Gastroesophageal sphincter (tissue), 4 donors: ENCODE measurements around the gene PLIN5. TPM values are rescaled to one million over a fixed set of nuclear protein-coding genes. Genes with fewer than 3 reads are reported as not detected.
"Not testable (repeated sequence)": the region's sequence is repeated elsewhere in the genome, so short reads cannot be mapped to it uniquely, and the experiment has no call there.

Experiments
- ATAC-seq: fragments of 150-250 bp; one replicate; pipeline ENCODE4 v1.9.1; 2016; ENCODE audit warnings: mild to moderate bottlenecking, moderate library complexity
- H3K27ac ChIP-seq, 4 donors: fragments of 200-600 bp; sonication (generic) in 3 of 4; 1 replicate in 3 of 4; 2 replicates in 1 of 4; pipeline ENCODE4 v1.5.1; 2016 to 2019
- H3K27me3 ChIP-seq: fragments of 200-600 bp; sonication (generic); one replicate; pipeline ENCODE4 v1.5.1; 2019
- H3K36me3 ChIP-seq, 2 donors: fragments of 200-600 bp; sonication (generic); one replicate each; pipeline ENCODE4 v1.5.1; 2019; ENCODE audit warnings: control low read depth in 1 of 2
- H3K4me1 ChIP-seq, 3 donors: fragments of 200-600 bp; sonication (generic); 1 replicate in 2 of 3; 2 replicates in 1 of 3; pipeline ENCODE4 v1.5.1; 2016 to 2019; ENCODE audit warnings: control low read depth in 2 of 3
- H3K4me3 ChIP-seq, 2 donors: fragments of 200-600 bp; sonication (generic); one replicate each; pipeline ENCODE4 v1.5.1; 2019; ENCODE audit warnings: mild to moderate bottlenecking in 1 of 2, moderate library complexity in 1 of 2
- H3K9me3 ChIP-seq, 3 donors: fragments of 200-600 bp; sonication (generic); one replicate each; pipeline ENCODE4 v1.5.1; 2017 to 2019; ENCODE audit warnings: control low read depth in 2 of 3
- EP300 ChIP-seq: sonication (generic); formaldehyde crosslinking; IDR thresholded peaks from one replicate; pipeline ENCODE4 v1.6.1; 2017; ENCODE audit warnings: antibody characterized with exemption, mild to moderate bottlenecking
- POLR2A ChIP-seq, 2 donors: fragments of 450-650 bp; IDR thresholded peaks; one replicate each; pipeline ENCODE4 v1.6.1; 2017; ENCODE audit warnings: antibody characterized with exemption in 2 of 2, mild to moderate bottlenecking in 2 of 2, moderate library complexity in 1 of 2
- POLR2AphosphoS5 ChIP-seq: sonication (generic); formaldehyde crosslinking; IDR thresholded peaks from one replicate; pipeline ENCODE4 v1.6.1; 2017; ENCODE audit warnings: antibody characterized with exemption
- WGBS, 2 donors: methylation state at CpG; one replicate each; pipeline ENCODE4 v1.1.5; 2018; ENCODE audit warnings: low coverage in 1 of 2; 5-methylcytosine and 5-hydroxymethylcytosine counted together
- total RNA-seq, 4 donors: library from RNA; depleted of rRNA; stranded (reverse); fragments of >200 nt; gene quantifications; one replicate each; pipeline ENCODE4 v1.1.0, GENCODE V29; 2016
- TF ChIP-seq, protein P1 (sequence below), 4 experiments: fragments of 200-600 bp in 2 of 4; fragments of 450-650 bp in 2 of 4; sonication (generic) in 1 of 4; IDR thresholded peaks; one replicate each; pipeline ENCODE4 v1.5.1; 2017 to 2019; ENCODE audit warnings: antibody characterized with exemption in 4 of 4, mild to moderate bottlenecking in 2 of 4, moderate library complexity in 2 of 4

The PLIN5 gene
- total RNA-seq, 4 donors from 2014 or later = 0.49 to 24.3 (median 11.2) TPM

- no peaks in the 10 kb centered on the region for H3K9me3 ChIP-seq
- no peak for ATAC-seq
- no peak overlapping the region for H3K27ac ChIP-seq
- 86 to 100% methylated on average over 4 to 6 of the region's 14 CpGs for WGBS, 2 donors
- H3K36me3 ChIP-seq = no peaks in the 10 kb centered on the region
- no peak for TF ChIP-seq POLR2AphosphoS5
- no peak for TF ChIP-seq EP300
- TF ChIP-seq, protein P1, sequence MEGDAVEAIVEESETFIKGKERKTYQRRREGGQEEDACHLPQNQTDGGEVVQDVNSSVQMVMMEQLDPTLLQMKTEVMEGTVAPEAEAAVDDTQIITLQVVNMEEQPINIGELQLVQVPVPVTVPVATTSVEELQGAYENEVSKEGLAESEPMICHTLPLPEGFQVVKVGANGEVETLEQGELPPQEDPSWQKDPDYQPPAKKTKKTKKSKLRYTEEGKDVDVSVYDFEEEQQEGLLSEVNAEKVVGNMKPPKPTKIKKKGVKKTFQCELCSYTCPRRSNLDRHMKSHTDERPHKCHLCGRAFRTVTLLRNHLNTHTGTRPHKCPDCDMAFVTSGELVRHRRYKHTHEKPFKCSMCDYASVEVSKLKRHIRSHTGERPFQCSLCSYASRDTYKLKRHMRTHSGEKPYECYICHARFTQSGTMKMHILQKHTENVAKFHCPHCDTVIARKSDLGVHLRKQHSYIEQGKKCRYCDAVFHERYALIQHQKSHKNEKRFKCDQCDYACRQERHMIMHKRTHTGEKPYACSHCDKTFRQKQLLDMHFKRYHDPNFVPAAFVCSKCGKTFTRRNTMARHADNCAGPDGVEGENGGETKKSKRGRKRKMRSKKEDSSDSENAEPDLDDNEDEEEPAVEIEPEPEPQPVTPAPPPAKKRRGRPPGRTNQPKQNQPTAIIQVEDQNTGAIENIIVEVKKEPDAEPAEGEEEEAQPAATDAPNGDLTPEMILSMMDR (IDR thresholded peaks at IDR 0.05) = no peak
- no peak for TF ChIP-seq POLR2A (IDR thresholded peaks at IDR 0.05)
- H3K27me3 ChIP-seq = no peaks in the 10 kb centered on the region
- H3K4me1 ChIP-seq = peaks cover 0 to 7% (median 0%) of the 10 kb centered on the region in 3 donors
- H3K4me3 ChIP-seq = no peak overlapping the region
These were observed 5.0 kb downstream of the PLIN5 start for GRCh38 chr19:4529924-4530522.

DNA sequence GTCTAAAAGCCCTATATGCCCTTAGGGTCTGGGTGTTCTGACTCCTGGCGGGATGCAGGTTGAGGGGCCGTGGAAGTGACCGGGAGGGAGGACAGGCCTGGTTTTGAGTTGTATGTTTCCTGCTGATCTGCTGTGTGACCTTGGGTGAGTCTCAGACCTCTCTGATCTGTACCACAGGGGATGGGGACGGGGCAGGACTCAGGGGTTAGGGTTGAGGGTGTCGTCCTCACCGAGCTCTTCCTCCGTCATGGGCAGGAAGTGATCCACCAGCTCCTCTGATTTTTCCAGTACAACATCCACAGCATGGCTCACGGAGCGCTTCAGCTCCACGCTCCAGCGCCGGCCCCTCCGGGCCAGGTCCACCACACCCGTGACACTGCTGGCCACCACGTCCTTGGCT, 6.2 kb downstream of the PLIN5 start:
- no peaks in the 10 kb centered on the region for H3K27me3 ChIP-seq
- H3K4me3 ChIP-seq = no peak overlapping the region
- H3K36me3 ChIP-seq = no peaks in the 10 kb centered on the region
- no peak for ATAC-seq
- 73 to 81% methylated on average over 5 to 9 of the region's 15 CpGs for WGBS, 2 donors
- no peaks in the 10 kb centered on the region for H3K4me1 ChIP-seq
- H3K27ac ChIP-seq = no peak overlapping the region
- no peak for TF ChIP-seq POLR2A (IDR thresholded peaks at IDR 0.05)
- TF ChIP-seq POLR2AphosphoS5 = no peak
- TF ChIP-seq, protein P1 (IDR thresholded peaks at IDR 0.05) = no peak
- no peak for TF ChIP-seq EP300
- no peaks in the 10 kb centered on the region for H3K9me3 ChIP-seq

GRCh38 chr19:4527377-4527776, 7.6 kb downstream of the PLIN5 start:
- 87 to 91% methylated on average over 7 of the region's 8 CpGs for WGBS, 2 donors
- H3K9me3 ChIP-seq, H3K4me3 ChIP-seq, H3K27ac ChIP-seq, H3K27me3 ChIP-seq, H3K4me1 ChIP-seq, ATAC-seq, H3K36me3 ChIP-seq: not testable (repeated sequence)

DNA sequence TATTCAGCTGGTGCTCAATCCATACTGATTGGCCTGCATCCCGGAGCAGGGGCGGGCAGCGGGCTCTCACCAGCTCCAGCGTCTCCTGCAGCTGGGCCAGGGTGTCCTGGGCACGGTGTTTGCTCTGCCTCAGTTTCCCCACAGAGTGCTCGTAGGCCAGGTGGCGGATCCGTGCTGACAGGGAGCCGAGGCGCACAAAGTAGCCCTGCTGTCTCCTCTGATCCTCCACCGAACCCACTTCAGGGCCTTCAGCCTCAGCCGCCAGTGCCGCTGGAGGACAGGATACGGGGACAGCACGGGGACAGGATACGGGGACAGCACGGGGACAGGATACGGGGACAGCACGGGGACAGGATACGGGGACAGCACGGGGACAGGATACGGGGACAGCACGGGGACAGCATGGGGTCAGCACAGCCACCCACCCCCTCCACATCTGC, 9.4 kb downstream of the PLIN5 start:
- TF ChIP-seq POLR2AphosphoS5 (no peak), EP300 (no peak), POLR2A (IDR thresholded peaks at IDR 0.05) (no peak)
- TF ChIP-seq, protein P1 (IDR thresholded peaks at IDR 0.05) = no peak
- Histone ChIP-seq H3K4me3 (no peak overlapping the region), H3K27ac (no peak overlapping the region), H3K36me3 (no peaks in the 10 kb centered on the region), H3K27me3 (no peaks in the 10 kb centered on the region), H3K9me3 (no peaks in the 10 kb centered on the region), H3K4me1 (peaks cover 0 to 4% (median 0%) of the 10 kb centered on the region in 3 donors)
- ATAC-seq = no peak
- no CpG with 5 or more reads among the region's 23 CpGs for WGBS, 2 donors

DNA sequence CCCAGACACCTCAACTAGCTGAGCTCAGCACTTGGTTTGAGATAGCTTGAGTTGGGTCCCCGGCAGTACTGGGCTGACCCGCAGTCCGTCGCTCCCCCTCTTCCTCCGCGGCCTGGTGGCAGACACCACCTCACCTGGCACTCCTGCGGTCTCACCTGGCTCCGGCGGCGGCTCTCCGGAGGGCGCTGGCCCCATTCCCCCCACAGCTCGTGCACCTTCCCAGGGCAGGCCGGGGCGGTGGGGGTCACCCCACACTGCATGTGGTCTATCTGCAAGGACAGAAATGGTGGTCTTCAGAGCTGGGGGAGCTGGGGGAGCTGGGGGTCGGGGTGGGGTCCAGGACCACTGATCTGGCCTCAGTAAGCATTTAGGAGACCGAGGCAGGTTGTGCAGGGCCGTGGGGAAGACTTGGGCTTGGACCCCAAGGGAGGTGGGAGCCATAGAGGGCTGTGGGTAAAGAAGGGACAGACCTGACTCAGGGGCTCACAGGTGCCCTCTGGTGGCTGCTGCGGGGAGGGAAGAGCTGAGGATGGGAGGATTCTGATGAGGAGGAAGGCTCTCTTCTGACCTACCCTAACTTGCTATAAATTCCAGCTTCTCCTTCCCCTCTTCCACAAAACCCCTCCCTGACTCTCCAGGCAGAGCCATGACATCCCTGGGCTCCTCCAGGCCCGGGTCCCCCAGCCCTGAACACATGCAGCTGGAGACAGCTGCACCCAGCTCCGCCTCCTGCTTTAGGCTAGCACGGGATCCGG, 10.0 kb downstream of the PLIN5 start:
- Histone ChIP-seq H3K27ac (no peak overlapping the region), H3K4me3 (no peak overlapping the region), H3K4me1 (peaks cover 0 to 6% (median 0%) of the 10 kb centered on the region in 3 donors), H3K9me3 (no peaks in the 10 kb centered on the region), H3K27me3 (no peaks in the 10 kb centered on the region), H3K36me3 (no peaks in the 10 kb centered on the region)
- ATAC-seq = peak; percentile 60
- WGBS, 2 donors = 0% methylated on average over 1 of the region's 23 CpGs; no CpG with 5 or more reads in 1 of the 2 donors
- TF ChIP-seq POLR2A (IDR thresholded peaks at IDR 0.05) = no peak
- TF ChIP-seq, protein P1 (IDR thresholded peaks at IDR 0.05) = peak in 3 of 4 experiments; percentile 46 to 83 (median 54)
